ENCODE data around the gene F11R. TPM values are rescaled to one million over a fixed set of nuclear protein-coding genes. Genes with fewer than 3 reads are reported as not detected.
A peak's percentile ranks its signal among the peaks of the same experiment; 100 is the strongest.

F11R gene
- total and polyA plus RNA-seq, 10 of the 15 experiments (the other 5 are each of a cell fraction or from before 2014, with no cell fraction given), result 15.3 to 80.9 (median 24.3) TPM

DNA sequence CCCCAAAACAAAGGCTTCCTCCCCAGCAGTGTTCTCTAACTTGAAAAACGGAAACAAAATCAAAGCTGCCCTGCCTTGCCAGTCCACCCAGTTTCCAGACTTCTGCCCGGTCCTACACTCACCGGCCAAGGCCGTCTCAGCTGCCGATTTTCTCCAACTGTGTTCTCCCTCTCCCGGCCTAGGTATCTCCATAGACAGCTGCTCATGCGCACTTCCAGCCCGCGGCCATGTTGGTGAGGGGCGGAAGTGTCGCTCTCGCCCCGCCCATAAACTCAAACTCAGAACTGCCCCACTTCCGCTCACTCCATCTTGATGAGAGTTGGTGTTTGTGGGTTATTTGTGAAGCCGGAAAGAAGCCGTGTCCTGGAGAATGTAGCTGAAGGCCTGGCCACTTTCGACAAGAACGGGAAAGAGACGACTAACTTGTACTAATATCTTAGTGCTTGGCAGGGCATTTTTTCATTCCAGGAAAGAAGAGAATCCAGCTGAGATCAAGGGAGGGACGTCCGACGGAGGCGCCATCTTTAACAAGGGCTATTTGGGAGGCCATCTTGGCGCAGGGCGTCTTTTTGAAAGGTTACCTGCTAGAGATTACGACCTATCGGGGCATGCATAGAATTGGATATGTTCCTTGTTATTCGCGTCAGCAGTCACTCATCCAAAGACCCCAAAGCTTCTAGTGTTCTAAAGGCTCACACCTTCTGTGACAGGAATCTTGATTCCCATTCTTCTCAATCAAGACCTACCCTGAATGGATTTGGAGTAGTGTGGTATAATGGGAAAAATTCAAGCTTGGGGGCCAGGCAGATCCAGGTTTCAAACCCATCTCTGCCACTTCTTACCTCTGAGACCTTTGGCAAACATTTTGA, 25.0 kb upstream of the F11R start, which contains the start of gene USF1 (continued):
- TF ChIP-seq TCF12 (IDR thresholded peaks at IDR 0.05; ENCODE audit: low read depth, low read length), result no peak
- TF ChIP-seq IRF4 (IDR thresholded peaks at IDR 0.05; ENCODE audit: low read depth, low read length), result no peak
- TF ChIP-seq RELA (IDR thresholded peaks at IDR 0.05; ENCODE audit: borderline replicate concordance, partially characterized antibody), result no peak
- no peak for TF ChIP-seq RAD21 (IDR thresholded peaks at IDR 0.05; ENCODE audit: insufficient read depth, low read depth, low read length)
- TF ChIP-seq, protein P1, sequence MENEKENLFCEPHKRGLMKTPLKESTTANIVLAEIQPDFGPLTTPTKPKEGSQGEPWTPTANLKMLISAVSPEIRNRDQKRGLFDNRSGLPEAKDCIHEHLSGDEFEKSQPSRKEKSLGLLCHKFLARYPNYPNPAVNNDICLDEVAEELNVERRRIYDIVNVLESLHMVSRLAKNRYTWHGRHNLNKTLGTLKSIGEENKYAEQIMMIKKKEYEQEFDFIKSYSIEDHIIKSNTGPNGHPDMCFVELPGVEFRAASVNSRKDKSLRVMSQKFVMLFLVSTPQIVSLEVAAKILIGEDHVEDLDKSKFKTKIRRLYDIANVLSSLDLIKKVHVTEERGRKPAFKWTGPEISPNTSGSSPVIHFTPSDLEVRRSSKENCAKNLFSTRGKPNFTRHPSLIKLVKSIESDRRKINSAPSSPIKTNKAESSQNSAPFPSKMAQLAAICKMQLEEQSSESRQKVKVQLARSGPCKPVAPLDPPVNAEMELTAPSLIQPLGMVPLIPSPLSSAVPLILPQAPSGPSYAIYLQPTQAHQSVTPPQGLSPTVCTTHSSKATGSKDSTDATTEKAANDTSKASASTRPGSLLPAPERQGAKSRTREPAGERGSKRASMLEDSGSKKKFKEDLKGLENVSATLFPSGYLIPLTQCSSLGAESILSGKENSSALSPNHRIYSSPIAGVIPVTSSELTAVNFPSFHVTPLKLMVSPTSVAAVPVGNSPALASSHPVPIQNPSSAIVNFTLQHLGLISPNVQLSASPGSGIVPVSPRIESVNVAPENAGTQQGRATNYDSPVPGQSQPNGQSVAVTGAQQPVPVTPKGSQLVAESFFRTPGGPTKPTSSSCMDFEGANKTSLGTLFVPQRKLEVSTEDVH (IDR thresholded peaks at IDR 0.05; ENCODE audit: low read depth, partially characterized antibody), result peak; percentile 84
- TF ChIP-seq ZNF24 (IDR thresholded peaks at IDR 0.05), result no peak
- TF ChIP-seq PML (IDR thresholded peaks at IDR 0.05; ENCODE audit: low read length), result peak; percentile 98
- peak; percentile 97 for TF ChIP-seq SMARCA5 (IDR thresholded peaks at IDR 0.05)
- peak; percentile 77; the same call in 1 of the 2 replicates for TF ChIP-seq CBFB (IDR thresholded peaks at IDR 0.05; ENCODE audit: low read depth)
- no peak for TF ChIP-seq MEF2A (IDR thresholded peaks at IDR 0.05; ENCODE audit: insufficient read depth, low read depth, low read length)
- TF ChIP-seq MEF2B (IDR thresholded peaks at IDR 0.05; ENCODE audit: partially characterized antibody, poor library complexity, severe bottlenecking), result peak; percentile 42
- TF ChIP-seq, protein P2, sequence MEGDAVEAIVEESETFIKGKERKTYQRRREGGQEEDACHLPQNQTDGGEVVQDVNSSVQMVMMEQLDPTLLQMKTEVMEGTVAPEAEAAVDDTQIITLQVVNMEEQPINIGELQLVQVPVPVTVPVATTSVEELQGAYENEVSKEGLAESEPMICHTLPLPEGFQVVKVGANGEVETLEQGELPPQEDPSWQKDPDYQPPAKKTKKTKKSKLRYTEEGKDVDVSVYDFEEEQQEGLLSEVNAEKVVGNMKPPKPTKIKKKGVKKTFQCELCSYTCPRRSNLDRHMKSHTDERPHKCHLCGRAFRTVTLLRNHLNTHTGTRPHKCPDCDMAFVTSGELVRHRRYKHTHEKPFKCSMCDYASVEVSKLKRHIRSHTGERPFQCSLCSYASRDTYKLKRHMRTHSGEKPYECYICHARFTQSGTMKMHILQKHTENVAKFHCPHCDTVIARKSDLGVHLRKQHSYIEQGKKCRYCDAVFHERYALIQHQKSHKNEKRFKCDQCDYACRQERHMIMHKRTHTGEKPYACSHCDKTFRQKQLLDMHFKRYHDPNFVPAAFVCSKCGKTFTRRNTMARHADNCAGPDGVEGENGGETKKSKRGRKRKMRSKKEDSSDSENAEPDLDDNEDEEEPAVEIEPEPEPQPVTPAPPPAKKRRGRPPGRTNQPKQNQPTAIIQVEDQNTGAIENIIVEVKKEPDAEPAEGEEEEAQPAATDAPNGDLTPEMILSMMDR (IDR thresholded peaks at IDR 0.05 in 2 of 3, conservative IDR thresholded peaks at IDR 0.05 in 1 of 3; ENCODE audit: control insufficient read depth in 2 of 3, extremely low read depth in 1 of 3, insufficient read depth in 1 of 3, low read depth in 3 of 3, low read length in 3 of 3), result no peak
- no peak for TF ChIP-seq SUZ12 (IDR thresholded peaks at IDR 0.05; ENCODE audit: unreplicated experiment)
- TF ChIP-seq NFXL1 (IDR thresholded peaks at IDR 0.05; ENCODE audit: borderline replicate concordance), result no peak
- peak; percentile 65 for TF ChIP-seq NRF1 (conservative IDR thresholded peaks at IDR 0.05; ENCODE audit: low read depth, low read length)
- peak; percentile 63 for TF ChIP-seq SP1 (IDR thresholded peaks at IDR 0.05; ENCODE audit: low read depth, low read length)
- TF ChIP-seq MTA3 (IDR thresholded peaks at IDR 0.05; ENCODE audit: borderline replicate concordance, low read length), result peak; percentile 45; the same call in 1 of the 2 replicates
- TF ChIP-seq POU2F2 (IDR thresholded peaks at IDR 0.05; ENCODE audit: borderline replicate concordance, low read depth, low read length), result peak; percentile 37; the same call in 1 of the 3 replicates
- TF ChIP-seq, protein P3, sequence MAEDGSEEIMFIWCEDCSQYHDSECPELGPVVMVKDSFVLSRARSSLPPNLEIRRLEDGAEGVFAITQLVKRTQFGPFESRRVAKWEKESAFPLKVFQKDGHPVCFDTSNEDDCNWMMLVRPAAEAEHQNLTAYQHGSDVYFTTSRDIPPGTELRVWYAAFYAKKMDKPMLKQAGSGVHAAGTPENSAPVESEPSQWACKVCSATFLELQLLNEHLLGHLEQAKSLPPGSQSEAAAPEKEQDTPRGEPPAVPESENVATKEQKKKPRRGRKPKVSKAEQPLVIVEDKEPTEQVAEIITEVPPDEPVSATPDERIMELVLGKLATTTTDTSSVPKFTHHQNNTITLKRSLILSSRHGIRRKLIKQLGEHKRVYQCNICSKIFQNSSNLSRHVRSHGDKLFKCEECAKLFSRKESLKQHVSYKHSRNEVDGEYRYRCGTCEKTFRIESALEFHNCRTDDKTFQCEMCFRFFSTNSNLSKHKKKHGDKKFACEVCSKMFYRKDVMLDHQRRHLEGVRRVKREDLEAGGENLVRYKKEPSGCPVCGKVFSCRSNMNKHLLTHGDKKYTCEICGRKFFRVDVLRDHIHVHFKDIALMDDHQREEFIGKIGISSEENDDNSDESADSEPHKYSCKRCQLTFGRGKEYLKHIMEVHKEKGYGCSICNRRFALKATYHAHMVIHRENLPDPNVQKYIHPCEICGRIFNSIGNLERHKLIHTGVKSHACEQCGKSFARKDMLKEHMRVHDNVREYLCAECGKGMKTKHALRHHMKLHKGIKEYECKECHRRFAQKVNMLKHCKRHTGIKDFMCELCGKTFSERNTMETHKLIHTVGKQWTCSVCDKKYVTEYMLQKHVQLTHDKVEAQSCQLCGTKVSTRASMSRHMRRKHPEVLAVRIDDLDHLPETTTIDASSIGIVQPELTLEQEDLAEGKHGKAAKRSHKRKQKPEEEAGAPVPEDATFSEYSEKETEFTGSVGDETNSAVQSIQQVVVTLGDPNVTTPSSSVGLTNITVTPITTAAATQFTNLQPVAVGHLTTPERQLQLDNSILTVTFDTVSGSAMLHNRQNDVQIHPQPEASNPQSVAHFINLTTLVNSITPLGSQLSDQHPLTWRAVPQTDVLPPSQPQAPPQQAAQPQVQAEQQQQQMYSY (CRISPR knock-in tag; IDR thresholded peaks at IDR 0.05), result no peak
- TF ChIP-seq GABPA (IDR thresholded peaks at IDR 0.05; ENCODE audit: low read depth), result peak; percentile 97
- TF ChIP-seq NFIC (IDR thresholded peaks at IDR 0.05; ENCODE audit: low read depth, low read length), result peak; percentile 73
- peak; percentile 79 for TF ChIP-seq SMAD1 (IDR thresholded peaks at IDR 0.05; ENCODE audit: low read depth, partially characterized antibody)

All from GM12878 (cell line).